Duodenal mucosa (tissue), 2 donors: ENCODE measurements around the gene PTP4A2.

Experiments used
- H3K27ac ChIP-seq: one replicate; pipeline ENCODE4 v1.7.0; 2013; ENCODE audit warnings: low read depth, low read length
- H3K27me3 ChIP-seq, 2 donors: one replicate each; pipeline ENCODE4 v1.7.0; 2013; ENCODE audit warnings: low read length in 2 of 2, control low read depth in 1 of 2; ENCODE audit not compliant: insufficient read depth in 2 of 2, control insufficient read depth in 1 of 2
- H3K36me3 ChIP-seq, 2 donors: one replicate each; pipeline ENCODE4 v1.7.0; 2013; ENCODE audit warnings: low read length in 2 of 2, control low read depth in 1 of 2; ENCODE audit not compliant: insufficient read depth in 2 of 2, control insufficient read depth in 1 of 2
- H3K4me1 ChIP-seq, 2 donors: one replicate each; pipeline ENCODE4 v1.7.0; 2013; ENCODE audit warnings: low read length in 2 of 2, control low read depth in 1 of 2; ENCODE audit not compliant: insufficient read depth in 2 of 2, control insufficient read depth in 1 of 2
- H3K4me3 ChIP-seq, 2 donors: one replicate each; pipeline ENCODE4 v1.7.0; 2013; ENCODE audit warnings: low read length in 2 of 2, low read depth in 1 of 2
- H3K9ac ChIP-seq, 2 donors: one replicate each; pipeline ENCODE4 v1.7.0; 2013; ENCODE audit warnings: low read length in 2 of 2, low read depth in 1 of 2
- H3K9me3 ChIP-seq, 2 donors: one replicate each; pipeline ENCODE4 v1.7.0; 2013; ENCODE audit warnings: low read length in 2 of 2, control low read depth in 1 of 2; ENCODE audit not compliant: control insufficient read depth in 1 of 2

The PTP4A2 gene

GRCh38 chr1:31872658-31873636 lies 65.2 kb downstream of the PTP4A2 start:
- Histone ChIP-seq H3K9me3 (no peaks in the 10 kb centered on the region), H3K4me1 (peaks cover 4 to 6% of the 10 kb centered on the region in 2 donors), H3K9ac (no peak overlapping the region), H3K36me3 (no peaks in the 10 kb centered on the region), H3K27me3 (no peaks in the 10 kb centered on the region), H3K27ac (no peak overlapping the region), H3K4me3 (no peak overlapping the region)

GRCh38 chr1:31871703-31872102 lies 66.5 kb downstream of the PTP4A2 start:
- Histone ChIP-seq H3K36me3 (no peaks in the 10 kb centered on the region), H3K4me1 (peaks cover 4 to 5% of the 10 kb centered on the region in 2 donors), H3K27me3 (no peaks in the 10 kb centered on the region), H3K4me3 (no peak overlapping the region), H3K27ac (no peak overlapping the region), H3K9ac (no peak overlapping the region), H3K9me3 (no peaks in the 10 kb centered on the region)

- Histone ChIP-seq H3K9ac (no peak overlapping the region), H3K27ac (no peak overlapping the region), H3K9me3 (no peaks in the 10 kb centered on the region), H3K4me3 (no peak overlapping the region), H3K36me3 (no peaks in the 10 kb centered on the region), H3K4me1 (no peaks in the 10 kb centered on the region), H3K27me3 (no peaks in the 10 kb centered on the region)
These were observed 68.0 kb downstream of the PTP4A2 start for GRCh38 chr1:31870086-31870736.

- Histone ChIP-seq H3K4me3 (no peak overlapping the region), H3K4me1 (no peaks in the 10 kb centered on the region), H3K9ac (no peak overlapping the region), H3K9me3 (no peaks in the 10 kb centered on the region), H3K27ac (no peak overlapping the region), H3K27me3 (no peaks in the 10 kb centered on the region), H3K36me3 (no peaks in the 10 kb centered on the region)
These were observed 68.7 kb downstream of the PTP4A2 start for GRCh38 chr1:31869449-31869848.

GRCh38 chr1:31868862-31869261 lies 69.3 kb downstream of the PTP4A2 start:
- Histone ChIP-seq H3K4me3 (no peak overlapping the region), H3K9ac (no peak overlapping the region), H3K27ac (no peak overlapping the region), H3K36me3 (no peaks in the 10 kb centered on the region), H3K9me3 (no peaks in the 10 kb centered on the region), H3K27me3 (no peaks in the 10 kb centered on the region), H3K4me1 (no peaks in the 10 kb centered on the region)

- H3K9me3 ChIP-seq = no peaks in the 10 kb centered on the region
- no peak overlapping the region for H3K27ac ChIP-seq
- no peak overlapping the region for H3K4me3 ChIP-seq
- no peak overlapping the region for H3K9ac ChIP-seq
- no peaks in the 10 kb centered on the region for H3K27me3 ChIP-seq
- H3K36me3 ChIP-seq = no peaks in the 10 kb centered on the region
- H3K4me1 ChIP-seq = no peaks in the 10 kb centered on the region
These were observed 70.6 kb downstream of the PTP4A2 start for GRCh38 chr1:31867546-31867945.

- Histone ChIP-seq H3K4me1 (no peaks in the 10 kb centered on the region), H3K9me3 (no peaks in the 10 kb centered on the region), H3K9ac (no peak overlapping the region), H3K27ac (no peak overlapping the region), H3K27me3 (no peaks in the 10 kb centered on the region), H3K4me3 (no peak overlapping the region), H3K36me3 (no peaks in the 10 kb centered on the region)
These were observed 71.6 kb downstream of the PTP4A2 start for GRCh38 chr1:31866450-31867032.

GRCh38 chr1:31865728-31866449 lies 72.3 kb downstream of the PTP4A2 start:
- H3K9ac ChIP-seq = no peak overlapping the region
- H3K36me3 ChIP-seq = no peaks in the 10 kb centered on the region
- H3K27ac ChIP-seq = no peak overlapping the region
- H3K27me3 ChIP-seq = no peaks in the 10 kb centered on the region
- H3K9me3 ChIP-seq = no peaks in the 10 kb centered on the region
- H3K4me1 ChIP-seq = no peaks in the 10 kb centered on the region
- no peak overlapping the region for H3K4me3 ChIP-seq

GRCh38 chr1:31862071-31862470 lies 76.1 kb downstream of the PTP4A2 start:
- H3K36me3 ChIP-seq = no peaks in the 10 kb centered on the region
- no peak overlapping the region for H3K27ac ChIP-seq
- no peak overlapping the region for H3K9ac ChIP-seq
- no peaks in the 10 kb centered on the region for H3K4me1 ChIP-seq
- H3K4me3 ChIP-seq = no peak overlapping the region
- no peaks in the 10 kb centered on the region for H3K27me3 ChIP-seq
- H3K9me3 ChIP-seq = no peaks in the 10 kb centered on the region
